Panc1 (cell line): ENCODE measurements around the gene DIP2C. TPM values are rescaled to one million over a fixed set of nuclear protein-coding genes. Genes with fewer than 3 reads are reported as not detected.
A peak's percentile ranks its signal among the peaks of the same experiment; 100 is the strongest.

Source experiments
- ATAC-seq: fragments of 200-7000 bp; cut with Tn5 transposase; 2 replicates; pipeline ENCODE4 v1.9.1; 2020; ENCODE audit warnings: mild to moderate bottlenecking, moderate library complexity
- BruUV-seq: library from RNA; stranded (reverse); fragments of 400-500 nt; replicated peaks from 2 replicates; lab custom pipeline; 2021; lab: Mats Ljungman, UMichigan
- CTCF ChIA-PET: fragments of 300-600 bp; sonication (Branson Sonifier 250); formaldehyde crosslinking; loops from one replicate; lab custom pipeline; 2022; ENCODE audit warnings: antibody characterized with exemption; lab: Charles Lee
- POLR2A ChIA-PET: fragments of 300-600 bp; sonication (Branson Sonifier 250); formaldehyde crosslinking; loops from one replicate; lab custom pipeline; 2022; ENCODE audit warnings: antibody characterized with exemption; lab: Charles Lee
- DNase-seq: peaks from one replicate; pipeline ENCODE4 v3.0.0-alpha.2; 2010; ENCODE audit warnings: low read depth, low spot score
- H3K27ac ChIP-seq: 2 replicates; pipeline ENCODE4 v1.5.1; 2011; ENCODE audit warnings: mild to moderate bottlenecking, low read length, inconsistent platforms
- H3K27me3 ChIP-seq: fragments of 200-500 bp; sonication (Bioruptor generic); 2 replicates; pipeline ENCODE4 v1.6.0; 2014; ENCODE audit warnings: low read length, inconsistent platforms; ENCODE audit not compliant: control insufficient read depth, insufficient read depth
- H3K36me3 ChIP-seq: fragments of 200-500 bp; sonication (Bioruptor generic); 2 replicates; pipeline ENCODE4 v1.5.1; 2014; ENCODE audit warnings: inconsistent platforms, mild to moderate bottlenecking, low read length, moderate library complexity; ENCODE audit not compliant: control insufficient read depth, insufficient read depth
- H3K4me1 ChIP-seq: 2 replicates; pipeline ENCODE4 v1.5.1; 2011; ENCODE audit warnings: inconsistent platforms, mild to moderate bottlenecking, low read length, moderate library complexity; ENCODE audit not compliant: control insufficient read depth, insufficient read depth
- H3K4me3 ChIP-seq, 2 experiments: 2 replicates each; pipeline ENCODE4 v1.5.1; 2011 to 2012; ENCODE audit warnings: low read depth in 2 of 2, low read length in 2 of 2, mild to moderate bottlenecking in 2 of 2, inconsistent platforms in 1 of 2, moderate library complexity in 1 of 2
- H3K9me3 ChIP-seq: fragments of 200-500 bp; sonication (Bioruptor generic); 2 replicates; pipeline ENCODE4 v1.5.1; 2014; ENCODE audit warnings: low read depth, mild to moderate bottlenecking, inconsistent platforms, low read length, moderate library complexity; ENCODE audit not compliant: control insufficient read depth, insufficient read depth
- CTCF ChIP-seq: fragments of 450-650 bp; IDR thresholded peaks from 2 replicates; pipeline ENCODE4 v1.5.1; 2017; ENCODE audit warnings: mild to moderate bottlenecking
- POLR2AphosphoS5 ChIP-seq: IDR thresholded peaks from 2 replicates; pipeline ENCODE4 v1.6.1; 2012; ENCODE audit warnings: mild to moderate bottlenecking, low read depth, low read length, moderate library complexity
- REST ChIP-seq, 2 experiments: IDR thresholded peaks; 2 replicates each; pipeline ENCODE4 v1.6.1; 2011 to 2012; ENCODE audit warnings: low read depth in 2 of 2, control low read depth in 1 of 2, low read length in 1 of 2, mild to moderate bottlenecking in 1 of 2, moderate library complexity in 1 of 2; ENCODE audit not compliant: insufficient read depth in 1 of 2
- SIN3A ChIP-seq: IDR thresholded peaks from 2 replicates; pipeline ENCODE4 v1.6.1; 2012; ENCODE audit warnings: low read depth, mild to moderate bottlenecking, low read length, moderate library complexity, borderline replicate concordance; ENCODE audit not compliant: insufficient read depth
- TCF7L2 ChIP-seq: IDR thresholded peaks from 2 replicates; pipeline ENCODE4 v1.6.1; 2011; ENCODE audit warnings: mild to moderate bottlenecking, low read depth, low read length, inconsistent platforms
- in situ Hi-C: cut with HindIII; loops from 2 replicates; pipeline ENCODE4 v1.10.0; 2016; ENCODE audit warnings: low sequenced_read_pairs, low pct_unique_long_range_greater_than_20kb
- intact Hi-C: fragments of 100-400 bp; cut with micrococcal nuclease; formaldehyde crosslinking; loops from one replicate; pipeline ENCODE4 v1.10.0; 2022; ENCODE audit not compliant: unreplicated experiment
- total RNA-seq: library from RNA; stranded (reverse); gene quantifications from one replicate; pipeline ENCODE4 v1.2.1, GENCODE V29; 2021; ENCODE audit not compliant: unreplicated experiment

Gene DIP2C
- total RNA-seq, 1 experiment from 2014 or later, result 13.2 TPM

GRCh38 chr10:646118-646524 is 43.3 kb downstream of the DIP2C start:
- no peaks in the 10 kb centered on the region for H3K27me3 ChIP-seq
- no peak overlapping the region for H3K4me3 ChIP-seq
- H3K27ac ChIP-seq, result no peak overlapping the region
- no peak for TF ChIP-seq SIN3A
- POLR2A ChIA-PET, result no interaction called here
- H3K4me1 ChIP-seq, result peaks cover 7% of the 10 kb centered on the region
- BruUV-seq, result no TSS peak
- no peaks in the 10 kb centered on the region for H3K9me3 ChIP-seq
- ATAC-seq (0 out of 2 replicates have a peak, but pooled peaks have one; percentile 37), DNase-seq (no peak)
- in situ Hi-C loops, result no loop called here
- intact Hi-C loops, result no loop called here
- no peaks in the 10 kb centered on the region for H3K36me3 ChIP-seq
- CTCF ChIA-PET, result no interaction called here

- no peak for ATAC-seq
- H3K36me3 ChIP-seq, result no peaks in the 10 kb centered on the region
- no peak overlapping the region for H3K27ac ChIP-seq
- H3K4me3 ChIP-seq, result no peak overlapping the region
- no peak for TF ChIP-seq POLR2AphosphoS5
- intact Hi-C loops (no loop called here), in situ Hi-C loops (no loop called here)
- POLR2A ChIA-PET, result no interaction called here
- DNase-seq, result no peak
- no TSS peak for BruUV-seq
- H3K9me3 ChIP-seq, result no peaks in the 10 kb centered on the region
- H3K27me3 ChIP-seq, result no peaks in the 10 kb centered on the region
- H3K4me1 ChIP-seq, result no peaks in the 10 kb centered on the region
- CTCF ChIA-PET, result no interaction called here
Measured at GRCh38 chr10:644943-645334, 44.5 kb downstream of the DIP2C start.

- Histone ChIP-seq H3K36me3 (no peaks in the 10 kb centered on the region), H3K4me1 (no peaks in the 10 kb centered on the region), H3K4me3 (no peak overlapping the region), H3K9me3 (no peaks in the 10 kb centered on the region), H3K27ac (no peak overlapping the region), H3K27me3 (no peaks in the 10 kb centered on the region)
- ChIA-PET CTCF (no interaction called here), POLR2A (no interaction called here)
- in situ Hi-C loops (no loop called here), intact Hi-C loops (no loop called here)
- DNase-seq (no peak), ATAC-seq (no peak)
- no peak for TF ChIP-seq REST (IDR thresholded peaks at IDR 0.05; ENCODE audit: insufficient read depth in 1 of 2, low read depth in 2 of 2, low read length in 1 of 2)
- no peak for TF ChIP-seq POLR2AphosphoS5
- no peak for TF ChIP-seq SIN3A
- no peak for TF ChIP-seq CTCF
- no peak for TF ChIP-seq TCF7L2
- no TSS peak for BruUV-seq
Measured at GRCh38 chr10:644076-644942, 45.2 kb downstream of the DIP2C start.
